ENCODE data around the gene NDUFS3.

DNA sequence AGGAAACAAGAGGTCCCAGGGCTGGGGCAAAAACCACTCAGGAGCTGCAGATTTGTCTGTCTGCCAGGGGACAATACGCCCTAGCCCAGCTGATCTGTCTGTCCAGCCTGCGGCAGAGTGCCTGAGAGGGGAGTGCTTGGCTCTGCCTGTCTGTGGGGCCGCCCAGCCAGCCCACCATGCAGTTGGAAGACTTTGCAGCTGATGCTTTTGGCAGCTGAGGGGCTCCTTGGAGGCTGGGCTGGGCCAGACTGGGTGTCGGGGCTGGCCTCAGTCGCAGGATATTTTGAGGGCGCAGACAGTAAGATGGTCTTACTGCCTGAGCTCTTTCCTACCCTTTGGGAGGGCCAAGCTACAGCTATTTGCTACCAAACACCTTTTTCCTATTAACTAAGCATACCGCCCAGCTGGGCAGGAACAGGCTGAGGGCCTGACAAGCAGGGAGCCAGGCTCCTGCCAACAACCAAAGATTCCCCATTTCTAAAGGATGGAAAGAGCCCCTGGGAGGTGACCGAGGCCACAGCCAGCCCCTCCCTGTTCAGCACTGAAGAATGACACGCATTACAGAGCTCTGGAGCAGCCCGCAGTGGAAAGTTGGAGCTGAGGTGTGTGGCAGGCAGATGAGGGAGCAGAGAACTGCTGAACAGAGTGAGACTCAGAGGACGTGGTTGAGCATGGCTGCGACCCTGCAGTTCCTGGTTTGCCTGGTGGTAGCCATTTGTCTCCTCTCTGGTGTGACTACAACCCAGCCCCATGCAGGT lies 7.4 kb downstream of the NDUFS3 start, which contains the start of gene FAM180B:
- TF ChIP-seq, protein P1, sequence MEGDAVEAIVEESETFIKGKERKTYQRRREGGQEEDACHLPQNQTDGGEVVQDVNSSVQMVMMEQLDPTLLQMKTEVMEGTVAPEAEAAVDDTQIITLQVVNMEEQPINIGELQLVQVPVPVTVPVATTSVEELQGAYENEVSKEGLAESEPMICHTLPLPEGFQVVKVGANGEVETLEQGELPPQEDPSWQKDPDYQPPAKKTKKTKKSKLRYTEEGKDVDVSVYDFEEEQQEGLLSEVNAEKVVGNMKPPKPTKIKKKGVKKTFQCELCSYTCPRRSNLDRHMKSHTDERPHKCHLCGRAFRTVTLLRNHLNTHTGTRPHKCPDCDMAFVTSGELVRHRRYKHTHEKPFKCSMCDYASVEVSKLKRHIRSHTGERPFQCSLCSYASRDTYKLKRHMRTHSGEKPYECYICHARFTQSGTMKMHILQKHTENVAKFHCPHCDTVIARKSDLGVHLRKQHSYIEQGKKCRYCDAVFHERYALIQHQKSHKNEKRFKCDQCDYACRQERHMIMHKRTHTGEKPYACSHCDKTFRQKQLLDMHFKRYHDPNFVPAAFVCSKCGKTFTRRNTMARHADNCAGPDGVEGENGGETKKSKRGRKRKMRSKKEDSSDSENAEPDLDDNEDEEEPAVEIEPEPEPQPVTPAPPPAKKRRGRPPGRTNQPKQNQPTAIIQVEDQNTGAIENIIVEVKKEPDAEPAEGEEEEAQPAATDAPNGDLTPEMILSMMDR (optimal IDR thresholded peaks at IDR 0.05 in 1 of 3, IDR thresholded peaks at IDR 0.05 in 1 of 3, conservative IDR thresholded peaks at IDR 0.05 in 1 of 3; ENCODE audit: extremely low read depth in 1 of 3, insufficient read depth in 2 of 3, low read length in 3 of 3) = no peak
- no peak for TF ChIP-seq EZH2 (IDR thresholded peaks at IDR 0.05; ENCODE audit: low read length)
